ENCODE data around the gene TMC8.
"Not testable (repeated sequence)": the region's sequence is repeated elsewhere in the genome, so short reads cannot be mapped to it uniquely, and the experiment has no call there.

Gene TMC8

DNA sequence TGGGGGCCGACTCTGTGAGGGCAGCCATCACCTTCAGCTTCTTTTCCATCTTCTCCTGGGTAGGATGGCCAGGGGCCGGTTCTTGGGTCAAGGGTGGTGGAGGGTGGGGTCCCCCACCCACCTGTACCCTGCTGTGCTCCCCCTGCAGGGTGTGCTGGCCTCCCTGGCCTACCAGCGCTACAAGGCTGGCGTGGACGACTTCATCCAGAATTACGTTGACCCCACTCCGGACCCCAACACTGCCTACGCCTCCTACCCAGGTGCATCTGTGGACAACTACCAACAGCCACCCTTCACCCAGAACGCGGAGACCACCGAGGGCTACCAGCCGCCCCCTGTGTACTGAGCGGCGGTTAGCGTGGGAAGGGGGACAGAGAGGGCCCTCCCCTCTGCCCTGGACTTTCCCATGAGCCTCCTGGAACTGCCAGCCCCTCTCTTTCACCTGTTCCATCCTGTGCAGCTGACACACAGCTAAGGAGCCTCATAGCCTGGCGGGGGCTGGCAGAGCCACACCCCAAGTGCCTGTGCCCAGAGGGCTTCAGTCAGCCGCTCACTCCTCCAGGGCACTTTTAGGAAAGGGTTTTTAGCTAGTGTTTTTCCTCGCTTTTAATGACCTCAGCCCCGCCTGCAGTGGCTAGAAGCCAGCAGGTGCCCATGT, 41.1 kb downstream of the TMC8 start:
- H3K4me1 Mint-ChIP-seq = peaks cover 60% of the 10 kb centered on the region
- not testable (repeated sequence) for H3K27me3 Mint-ChIP-seq, H3K9me3 Mint-ChIP-seq, H3K36me3 Mint-ChIP-seq
- peak overlapping the region; percentile 43 for H3K4me3 Mint-ChIP-seq
- H3K27ac Mint-ChIP-seq = peak overlapping the region; percentile 30

- Mint-ChIP-seq H3K36me3 (peaks cover 6% of the 10 kb centered on the region), H3K27me3 (no peaks in the 10 kb centered on the region), H3K27ac (peak overlapping the region; percentile 32), H3K4me1 (peaks cover 65% of the 10 kb centered on the region), H3K9me3 (no peaks in the 10 kb centered on the region), H3K4me3 (peak overlapping the region; percentile 43)
These were observed 41.9 kb downstream of the TMC8 start for GRCh38 chr17:78172249-78173051.

DNA sequence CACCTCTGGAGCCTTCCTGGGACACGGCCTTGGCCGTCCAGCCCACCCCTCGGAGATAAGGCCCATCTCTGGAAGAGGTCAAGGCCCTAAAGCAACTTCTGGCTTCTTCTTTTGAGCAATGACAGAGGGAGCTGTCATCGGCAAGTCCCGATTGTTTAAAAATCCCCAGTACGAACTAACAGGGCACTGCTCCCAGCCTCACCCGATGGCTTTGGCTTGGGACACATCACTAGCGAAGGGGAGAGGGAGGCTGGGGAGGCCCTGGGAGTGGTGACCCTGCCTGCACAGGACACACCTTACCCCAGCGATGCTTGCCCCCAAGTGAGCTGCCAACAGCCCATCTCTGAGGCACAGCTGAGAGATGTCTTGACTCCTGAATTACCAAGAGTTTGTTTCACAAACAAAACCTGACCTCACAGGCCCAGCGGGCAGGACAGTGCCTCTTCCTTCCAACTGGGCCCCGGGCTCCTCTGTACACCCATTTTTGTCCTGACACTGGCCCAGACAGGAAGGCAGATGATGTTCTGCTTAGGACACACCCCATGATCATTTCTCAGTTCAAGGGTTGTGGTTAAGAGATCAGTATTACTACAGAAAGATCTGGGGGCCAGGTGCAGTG, 42.6 kb downstream of the TMC8 start:
- Mint-ChIP-seq H3K4me3 (peak overlapping the region; percentile 54), H3K27ac (peak overlapping the region; percentile 23), H3K9me3 (no peaks in the 10 kb centered on the region), H3K36me3 (peaks cover 6% of the 10 kb centered on the region), H3K27me3 (no peaks in the 10 kb centered on the region), H3K4me1 (peaks cover 65% of the 10 kb centered on the region)

GRCh38 chr17:78174346-78174869, 43.8 kb downstream of the TMC8 start:
- Mint-ChIP-seq H3K9me3 (no peaks in the 10 kb centered on the region), H3K4me3 (no peak overlapping the region), H3K27me3 (no peaks in the 10 kb centered on the region), H3K4me1 (peaks cover 65% of the 10 kb centered on the region), H3K36me3 (peaks cover 6% of the 10 kb centered on the region), H3K27ac (peak overlapping the region; percentile 51)

- H3K27me3 Mint-ChIP-seq = no peaks in the 10 kb centered on the region
- H3K9me3 Mint-ChIP-seq = no peaks in the 10 kb centered on the region
- H3K4me3 Mint-ChIP-seq = no peak overlapping the region
- H3K36me3 Mint-ChIP-seq = peaks cover 6% of the 10 kb centered on the region
- no peak overlapping the region for H3K27ac Mint-ChIP-seq
- peaks cover 61% of the 10 kb centered on the region for H3K4me1 Mint-ChIP-seq
These were observed 44.5 kb downstream of the TMC8 start for GRCh38 chr17:78174870-78175642.

GRCh38 chr17:78175643-78175981, 45.0 kb downstream of the TMC8 start:
- H3K27ac Mint-ChIP-seq = no peak overlapping the region
- no peaks in the 10 kb centered on the region for H3K27me3 Mint-ChIP-seq
- H3K9me3 Mint-ChIP-seq = no peaks in the 10 kb centered on the region
- peaks cover 6% of the 10 kb centered on the region for H3K36me3 Mint-ChIP-seq
- no peak overlapping the region for H3K4me3 Mint-ChIP-seq
- H3K4me1 Mint-ChIP-seq = peaks cover 60% of the 10 kb centered on the region

GRCh38 chr17:78176548-78177025, 46.0 kb downstream of the TMC8 start:
- peak overlapping the region; percentile 84 for H3K27ac Mint-ChIP-seq
- no peak overlapping the region for H3K4me3 Mint-ChIP-seq
- no peaks in the 10 kb centered on the region for H3K27me3 Mint-ChIP-seq
- H3K4me1 Mint-ChIP-seq = peaks cover 53% of the 10 kb centered on the region
- H3K9me3 Mint-ChIP-seq = no peaks in the 10 kb centered on the region
- H3K36me3 Mint-ChIP-seq = peaks cover 3% of the 10 kb centered on the region

DNA sequence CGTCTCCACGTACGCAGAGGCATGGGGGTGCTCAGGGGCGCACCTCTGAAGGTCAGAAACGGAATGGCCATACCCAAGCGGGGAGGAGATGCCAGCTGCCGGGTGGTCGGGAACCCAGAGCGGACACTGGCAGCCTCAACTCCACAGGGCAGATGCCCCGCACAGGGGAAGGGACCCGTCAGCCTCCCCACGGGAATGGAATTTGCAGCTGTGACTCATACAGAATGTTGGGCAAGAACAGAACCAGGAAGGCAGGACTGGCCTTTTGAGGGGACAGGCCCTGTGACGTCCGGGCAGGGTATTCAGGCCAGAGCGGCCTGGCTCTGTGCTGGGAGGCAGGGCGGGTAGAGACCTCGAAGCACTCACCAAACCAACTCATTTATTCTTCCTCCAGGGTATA, 48.8 kb downstream of the TMC8 start:
- Mint-ChIP-seq H3K27ac (peak overlapping the region; percentile 35), H3K4me1 (peaks cover 25% of the 10 kb centered on the region), H3K4me3 (no peak overlapping the region), H3K9me3 (no peaks in the 10 kb centered on the region), H3K36me3 (no peaks in the 10 kb centered on the region), H3K27me3 (no peaks in the 10 kb centered on the region)

GRCh38 chr17:78180083-78180482, 49.5 kb downstream of the TMC8 start:
- Mint-ChIP-seq H3K27me3 (no peaks in the 10 kb centered on the region), H3K9me3 (no peaks in the 10 kb centered on the region), H3K4me3 (peak overlapping the region; percentile 36), H3K27ac (no peak overlapping the region), H3K36me3 (no peaks in the 10 kb centered on the region), H3K4me1 (peaks cover 24% of the 10 kb centered on the region)

DNA sequence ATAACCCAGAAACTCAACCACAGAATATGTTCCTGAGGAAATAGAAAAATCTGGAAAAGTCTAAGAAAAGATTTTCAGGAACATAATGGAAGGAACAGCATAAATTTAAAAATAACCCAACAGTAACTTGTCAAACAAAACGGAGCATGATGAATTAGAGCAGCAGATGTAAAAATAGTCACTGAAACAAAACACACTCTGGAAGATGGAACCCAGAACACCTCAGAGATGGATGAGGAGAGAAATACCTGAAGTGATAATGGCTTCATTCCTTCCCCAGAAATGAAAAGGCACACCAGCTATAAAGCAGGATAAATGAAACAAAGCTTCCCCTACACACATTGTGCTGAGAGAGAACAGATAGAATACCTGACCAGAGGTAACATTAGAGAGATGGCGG, 49.9 kb downstream of the TMC8 start:
- Mint-ChIP-seq H3K27ac (no peak overlapping the region), H3K4me1 (peaks cover 21% of the 10 kb centered on the region), H3K36me3 (no peaks in the 10 kb centered on the region), H3K9me3 (no peaks in the 10 kb centered on the region), H3K27me3 (no peaks in the 10 kb centered on the region), H3K4me3 (peak overlapping the region; percentile 36)

- H3K4me1 Mint-ChIP-seq = peaks cover 14% of the 10 kb centered on the region
- H3K27ac Mint-ChIP-seq = no peak overlapping the region
- H3K36me3 Mint-ChIP-seq = no peaks in the 10 kb centered on the region
- no peaks in the 10 kb centered on the region for H3K9me3 Mint-ChIP-seq
- no peak overlapping the region for H3K4me3 Mint-ChIP-seq
- H3K27me3 Mint-ChIP-seq = no peaks in the 10 kb centered on the region
These were observed 51.9 kb downstream of the TMC8 start for GRCh38 chr17:78182504-78182903.

- no peaks in the 10 kb centered on the region for H3K9me3 Mint-ChIP-seq
- no peaks in the 10 kb centered on the region for H3K27me3 Mint-ChIP-seq
- H3K27ac Mint-ChIP-seq = no peak overlapping the region
- H3K4me1 Mint-ChIP-seq = peaks cover 18% of the 10 kb centered on the region
- H3K4me3 Mint-ChIP-seq = no peak overlapping the region
- no peaks in the 10 kb centered on the region for H3K36me3 Mint-ChIP-seq
These were observed 53.3 kb downstream of the TMC8 start for GRCh38 chr17:78183916-78184315.

DNA sequence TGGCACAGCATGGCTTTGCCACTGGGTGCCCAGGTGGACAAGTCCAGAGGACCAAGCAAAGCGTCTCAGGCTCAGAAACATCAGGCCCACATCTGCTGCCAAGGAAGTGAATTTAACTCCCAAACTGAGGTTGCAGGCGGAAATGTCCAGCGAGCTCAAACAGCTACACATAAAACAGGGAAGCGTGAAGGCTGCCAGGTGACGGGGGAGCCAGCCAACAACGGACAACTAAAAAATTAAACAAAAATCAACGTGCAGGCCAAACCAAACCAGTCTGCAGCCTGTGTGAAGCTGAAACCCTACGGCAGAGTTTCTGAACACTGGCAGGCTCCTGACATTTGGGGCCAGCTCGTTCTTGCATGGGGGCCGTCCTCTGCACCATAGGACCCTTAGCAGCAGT, 53.8 kb downstream of the TMC8 start:
- H3K9me3 Mint-ChIP-seq = no peaks in the 10 kb centered on the region

GRCh38 chr17:78184868-78185267, 54.3 kb downstream of the TMC8 start:
- H3K36me3 Mint-ChIP-seq = no peaks in the 10 kb centered on the region
- no peaks in the 10 kb centered on the region for H3K27me3 Mint-ChIP-seq
- peaks cover 18% of the 10 kb centered on the region for H3K4me1 Mint-ChIP-seq
- H3K27ac Mint-ChIP-seq = peak overlapping the region; percentile 80
- H3K4me3 Mint-ChIP-seq = peak overlapping the region; percentile 49
- H3K9me3 Mint-ChIP-seq = no peaks in the 10 kb centered on the region

More for the DNA sequence above, 53.8 kb downstream of the TMC8 start:
- Mint-ChIP-seq H3K4me3 (peak overlapping the region; percentile 26), H3K27ac (no peak overlapping the region), H3K4me1 (peaks cover 18% of the 10 kb centered on the region), H3K27me3 (no peaks in the 10 kb centered on the region), H3K36me3 (no peaks in the 10 kb centered on the region)

GRCh38 chr17:78185981-78186691, 55.6 kb downstream of the TMC8 start:
- Mint-ChIP-seq H3K36me3 (no peaks in the 10 kb centered on the region), H3K4me1 (peaks cover 13% of the 10 kb centered on the region), H3K4me3 (peak overlapping the region; percentile 51), H3K27ac (no peak overlapping the region), H3K9me3 (no peaks in the 10 kb centered on the region), H3K27me3 (no peaks in the 10 kb centered on the region)

All from activated naive CD4-positive, alpha-beta T cell treated with anti-CD3 and anti-CD28 coated beads, Interleukin-2, amount 50 U/mL, for 24 hours (primary cell).